ENCODE data around the gene IER3IP1.

IER3IP1 gene

DNA sequence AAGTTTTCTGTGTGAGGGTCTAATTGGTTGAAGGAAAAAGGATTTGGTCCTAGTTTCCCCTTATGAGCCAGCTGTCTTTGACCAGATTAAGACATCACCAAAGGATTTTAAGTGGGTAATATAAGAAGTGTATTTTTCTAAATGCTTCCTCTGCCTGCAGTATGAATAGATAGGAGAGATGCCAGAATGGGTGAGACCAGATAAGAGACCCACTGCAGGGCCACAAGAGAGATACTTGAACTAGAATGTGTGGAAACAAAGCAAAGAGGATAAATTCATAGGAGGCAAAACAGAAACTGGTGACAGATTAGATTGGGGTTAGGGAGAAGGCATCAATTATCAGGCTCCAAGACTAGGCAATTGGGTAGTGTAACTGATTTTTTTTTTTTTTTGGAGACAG is 24.7 kb downstream of the IER3IP1 start:
- TF ChIP-seq ZFX (IDR thresholded peaks at IDR 0.05), result no peak
- TF ChIP-seq, protein P1, sequence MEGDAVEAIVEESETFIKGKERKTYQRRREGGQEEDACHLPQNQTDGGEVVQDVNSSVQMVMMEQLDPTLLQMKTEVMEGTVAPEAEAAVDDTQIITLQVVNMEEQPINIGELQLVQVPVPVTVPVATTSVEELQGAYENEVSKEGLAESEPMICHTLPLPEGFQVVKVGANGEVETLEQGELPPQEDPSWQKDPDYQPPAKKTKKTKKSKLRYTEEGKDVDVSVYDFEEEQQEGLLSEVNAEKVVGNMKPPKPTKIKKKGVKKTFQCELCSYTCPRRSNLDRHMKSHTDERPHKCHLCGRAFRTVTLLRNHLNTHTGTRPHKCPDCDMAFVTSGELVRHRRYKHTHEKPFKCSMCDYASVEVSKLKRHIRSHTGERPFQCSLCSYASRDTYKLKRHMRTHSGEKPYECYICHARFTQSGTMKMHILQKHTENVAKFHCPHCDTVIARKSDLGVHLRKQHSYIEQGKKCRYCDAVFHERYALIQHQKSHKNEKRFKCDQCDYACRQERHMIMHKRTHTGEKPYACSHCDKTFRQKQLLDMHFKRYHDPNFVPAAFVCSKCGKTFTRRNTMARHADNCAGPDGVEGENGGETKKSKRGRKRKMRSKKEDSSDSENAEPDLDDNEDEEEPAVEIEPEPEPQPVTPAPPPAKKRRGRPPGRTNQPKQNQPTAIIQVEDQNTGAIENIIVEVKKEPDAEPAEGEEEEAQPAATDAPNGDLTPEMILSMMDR (conservative IDR thresholded peaks at IDR 0.05), result no peak
- H3K27ac ChIP-seq, result peak overlapping the region; percentile 94; the same call in 1 of the 2 replicates

DNA sequence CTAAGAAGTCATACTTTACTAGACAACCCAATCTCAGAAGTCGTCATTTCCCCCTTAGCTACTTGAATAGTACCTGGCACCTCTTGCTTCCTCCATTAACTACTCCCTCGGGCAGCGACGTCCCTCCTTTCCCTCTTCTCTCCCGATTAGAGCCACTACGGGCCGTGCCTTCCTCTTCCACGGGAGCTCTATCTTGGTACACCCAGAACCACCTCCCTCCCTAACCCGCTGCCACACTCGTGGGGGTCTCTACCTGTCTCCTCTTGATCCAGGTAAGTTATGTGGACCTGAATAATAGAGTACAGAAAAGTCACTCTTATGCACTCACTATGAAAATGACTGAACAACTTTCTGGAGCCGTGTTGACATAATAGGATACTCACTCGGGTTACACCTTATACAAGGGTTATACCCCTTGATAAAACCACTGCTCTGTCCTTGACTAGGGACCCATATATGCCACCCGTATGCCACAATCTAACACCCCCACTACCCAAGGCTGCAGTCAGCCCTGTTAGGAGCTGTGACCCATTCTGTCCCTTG is 25.3 kb downstream of the IER3IP1 start:
- peak overlapping the region; percentile 94 for H3K27ac ChIP-seq
- TF ChIP-seq ZFX (IDR thresholded peaks at IDR 0.05), result no peak
- TF ChIP-seq, protein P1 (conservative IDR thresholded peaks at IDR 0.05), result no peak

DNA sequence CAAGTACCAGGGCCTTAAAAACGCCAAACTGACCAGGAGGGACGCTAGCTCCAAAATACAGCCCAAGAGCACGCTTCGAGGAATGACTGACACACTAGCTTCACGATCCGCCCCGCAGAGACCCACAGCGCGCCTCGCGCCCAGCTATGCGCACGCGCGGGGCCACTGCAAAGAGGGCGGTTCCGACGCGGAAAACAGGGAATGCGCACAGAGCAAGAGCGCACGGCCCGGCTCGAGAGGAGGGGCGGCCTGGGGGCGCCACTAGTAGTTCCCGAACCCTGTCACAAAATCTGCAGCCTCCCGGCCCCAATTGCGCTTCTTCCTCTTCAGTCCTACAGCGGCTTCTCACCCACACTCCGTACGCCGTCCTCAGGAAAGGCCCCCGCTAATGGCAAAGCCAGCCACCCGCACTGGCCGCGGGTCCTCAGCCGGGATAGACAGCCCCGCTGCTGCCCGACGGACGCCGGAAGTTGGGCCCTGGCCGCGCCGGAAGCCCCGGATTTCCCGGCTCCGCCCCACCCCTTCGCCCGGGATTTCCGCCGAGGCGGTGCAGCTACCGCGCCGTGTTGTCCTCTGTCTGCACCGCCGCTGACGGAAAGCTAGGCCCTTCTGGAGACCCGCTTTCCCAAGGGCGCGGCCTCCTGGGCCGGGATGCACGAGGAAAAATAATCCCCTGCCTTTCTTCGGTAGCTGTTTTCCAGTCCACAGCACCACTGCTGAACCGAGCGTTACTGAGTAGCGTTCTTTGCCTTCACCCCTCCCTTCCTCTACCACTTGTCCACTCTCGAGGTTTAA is 25.9 kb downstream of the IER3IP1 start, which contains the start of gene HDHD2:
Gene HDHD2, minus strand, starts transcription at position 472 of the 795 bp plus-strand sequence. CDS start 14,061 bp downstream, outside the sequence.
- TF ChIP-seq ZFX (IDR thresholded peaks at IDR 0.05), result peak; percentile 79
- TF ChIP-seq, protein P1 (conservative IDR thresholded peaks at IDR 0.05), result no peak; the same call in 1 of the 2 replicates
- peak within 1 kb of the TSS; percentile 94 for H3K27ac ChIP-seq

DNA sequence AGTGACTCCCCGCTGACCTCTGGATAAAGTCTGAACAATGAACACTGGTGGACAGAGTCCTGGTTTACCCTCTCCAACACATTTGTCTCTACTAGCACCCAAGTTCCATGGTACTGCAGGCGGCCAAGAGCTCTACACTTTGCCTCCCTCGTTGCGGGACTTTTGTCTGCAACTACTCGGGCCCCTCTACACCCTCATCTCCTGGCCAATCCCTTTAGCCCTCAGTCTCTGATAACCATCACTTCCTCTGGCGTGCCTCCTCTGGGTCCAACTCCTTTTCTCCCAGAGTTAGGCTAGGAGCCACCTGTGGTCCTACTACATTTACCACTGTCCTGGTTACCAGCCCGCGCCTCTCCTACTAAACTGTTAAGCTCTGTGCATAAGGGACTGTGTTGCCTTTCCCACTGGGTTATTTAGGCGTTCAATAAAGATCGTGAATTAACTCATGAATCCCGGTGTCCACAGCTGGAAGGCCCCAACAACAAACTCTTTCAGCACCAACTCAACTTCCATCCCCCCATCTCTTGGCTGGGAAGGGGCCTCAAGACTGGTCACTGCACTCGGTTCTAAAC is 26.6 kb downstream of the IER3IP1 start:
- peak overlapping the region; percentile 94 for H3K27ac ChIP-seq
- TF ChIP-seq, protein P1 (conservative IDR thresholded peaks at IDR 0.05), result no peak
- no peak for TF ChIP-seq ZFX (IDR thresholded peaks at IDR 0.05)

DNA sequence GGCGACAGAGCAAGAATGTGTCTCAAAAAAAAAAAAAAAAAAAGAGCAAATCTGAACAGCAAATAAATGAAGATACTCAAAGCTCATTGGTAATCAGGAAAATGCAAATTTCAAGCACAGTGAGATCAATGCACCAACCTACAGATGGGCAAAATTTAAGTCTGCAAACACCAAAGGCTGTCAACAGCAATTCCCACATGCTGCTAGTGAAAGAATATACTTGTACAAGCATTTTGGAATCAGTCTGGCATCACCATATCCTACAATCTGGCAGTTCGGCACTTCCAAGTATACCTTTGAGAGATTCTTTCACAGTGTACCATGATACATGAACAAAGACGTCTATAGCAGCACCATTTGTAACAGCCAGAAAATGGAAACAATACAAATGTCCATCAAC is 30.0 kb downstream of the IER3IP1 start:
- H3K27ac ChIP-seq, result no peak overlapping the region
- TF ChIP-seq, protein P1 (conservative IDR thresholded peaks at IDR 0.05), result no peak
- no peak for TF ChIP-seq ZFX (IDR thresholded peaks at IDR 0.05)

DNA sequence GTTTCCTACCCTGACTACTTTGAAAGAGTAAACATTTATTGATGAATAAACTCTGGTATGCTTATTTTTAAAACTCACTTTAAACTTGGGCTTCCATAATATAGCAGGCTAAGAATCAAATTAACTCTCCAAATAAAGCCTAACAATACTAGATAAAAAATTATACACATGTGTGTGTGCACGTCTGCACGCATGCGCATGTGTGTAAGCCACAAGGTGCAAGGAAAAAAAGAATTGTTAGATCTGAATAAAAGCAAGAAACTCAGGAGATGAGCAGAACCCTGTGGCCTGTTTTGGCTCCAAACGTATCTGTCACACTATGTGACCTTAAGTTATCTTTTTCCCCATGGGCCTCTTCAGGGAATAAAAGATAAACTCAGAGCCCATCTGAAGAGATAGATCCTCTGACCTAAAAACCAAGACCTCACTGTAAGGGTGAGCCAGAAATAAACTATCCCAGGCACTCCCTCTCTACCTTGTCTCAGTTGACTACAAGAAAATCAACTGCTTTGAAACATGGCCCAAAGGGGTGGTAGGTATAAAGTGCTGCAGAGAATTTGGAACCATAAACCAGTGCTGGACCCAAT is 32.2 kb downstream of the IER3IP1 start:
- TF ChIP-seq, protein P1 (conservative IDR thresholded peaks at IDR 0.05), result no peak
- no peak for TF ChIP-seq ZFX (IDR thresholded peaks at IDR 0.05)
- no peak overlapping the region for H3K27ac ChIP-seq

DNA sequence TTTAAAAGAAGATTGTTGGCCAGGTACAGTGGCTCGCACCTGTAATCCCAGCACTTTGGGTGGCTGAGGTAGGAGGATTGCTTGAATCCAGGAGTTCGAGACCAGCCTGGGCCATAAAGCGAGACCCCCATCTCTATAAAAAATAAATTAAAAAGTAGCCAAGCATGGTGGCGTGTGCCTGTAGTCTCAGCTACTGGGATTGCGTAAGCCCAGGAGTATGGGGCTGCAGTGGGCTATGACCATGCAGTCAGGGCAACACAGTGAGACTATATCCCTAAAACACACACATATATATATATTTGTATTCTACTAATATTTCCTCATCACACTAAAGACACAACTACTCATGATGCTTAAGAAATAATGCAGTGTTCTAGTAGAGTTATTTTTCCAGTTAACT is 33.0 kb downstream of the IER3IP1 start:
- no peak for TF ChIP-seq ZFX (IDR thresholded peaks at IDR 0.05)
- TF ChIP-seq, protein P1 (conservative IDR thresholded peaks at IDR 0.05), result no peak
- no peak overlapping the region for H3K27ac ChIP-seq

Measured in C4-2B (cell line).